Loucy (cell line): ENCODE measurements around the gene CAMK1.

Experiments used
- H2AFZ ChIP-seq: fragments of 200-600 bp; sonication (generic); 2 replicates; pipeline ENCODE4 v1.6.0; 2016; ENCODE audit warnings: antibody characterized with exemption, mild to moderate bottlenecking, low read length, moderate library complexity
- H3F3A ChIP-seq: fragments of 200-600 bp; 2 replicates; pipeline ENCODE4 v1.6.0; 2016; ENCODE audit warnings: antibody characterized with exemption, low read depth, mild to moderate bottlenecking
- H3K27me3 ChIP-seq: fragments of 200-600 bp; sonication (generic); 2 replicates; pipeline ENCODE4 v1.6.1; 2014; ENCODE audit warnings: low read length, mild to moderate bottlenecking; ENCODE audit not compliant: insufficient read depth, poor library complexity, severe bottlenecking
- H3K36me3 ChIP-seq: fragments of 200-600 bp; sonication (generic); 2 replicates; pipeline ENCODE4 v1.6.1; 2016; ENCODE audit warnings: low read length; ENCODE audit not compliant: insufficient read depth
- H3K4me1 ChIP-seq: fragments of 200-600 bp; sonication (generic); 2 replicates; pipeline ENCODE4 v1.5.1; 2014; ENCODE audit warnings: low read length, mild to moderate bottlenecking; ENCODE audit not compliant: insufficient read depth, poor library complexity, severe bottlenecking
- H3K4me2 ChIP-seq: fragments of 200-600 bp; sonication (generic); 2 replicates; pipeline ENCODE4 v1.6.0; 2014; ENCODE audit warnings: antibody characterized with exemption, low read length, low read depth, mild to moderate bottlenecking; ENCODE audit not compliant: poor library complexity, severe bottlenecking
- H3K4me3 ChIP-seq: fragments of 200-600 bp; sonication (generic); 2 replicates; pipeline ENCODE4 v1.5.1; 2014; ENCODE audit warnings: low read length, mild to moderate bottlenecking, mixed read lengths; ENCODE audit not compliant: poor library complexity, severe bottlenecking
- H3K79me2 ChIP-seq: fragments of 200-600 bp; sonication (generic); 2 replicates; pipeline ENCODE4 v1.6.1; 2014; ENCODE audit warnings: low read length; ENCODE audit not compliant: insufficient read depth
- H3K9ac ChIP-seq: fragments of 200-600 bp; sonication (generic); 2 replicates; pipeline ENCODE4 v1.6.0; 2014; ENCODE audit warnings: mild to moderate bottlenecking, low read depth, low read length, moderate library complexity; ENCODE audit not compliant: poor library complexity, severe bottlenecking
- H3K9me2 ChIP-seq: fragments of 200-600 bp; sonication (generic); replicated peaks from 2 replicates; pipeline ENCODE4 v1.6.1; 2016; ENCODE audit warnings: low read depth, low read length, mixed read lengths
- H3K9me3 ChIP-seq: fragments of 200-600 bp; sonication (generic); 2 replicates; pipeline ENCODE4 v1.6.1; 2014; ENCODE audit warnings: mild to moderate bottlenecking, antibody characterized with exemption, low read length, low read depth; ENCODE audit not compliant: insufficient read depth
- H4K20me1 ChIP-seq: fragments of 200-600 bp; sonication (generic); 2 replicates; pipeline ENCODE4 v1.6.0; 2014; ENCODE audit warnings: antibody characterized with exemption, low read length, mild to moderate bottlenecking; ENCODE audit not compliant: insufficient read depth, poor library complexity, severe bottlenecking
- CTCF ChIP-seq: fragments of 200-600 bp; sonication (generic); conservative IDR thresholded peaks from 2 replicates; pipeline ENCODE4 v1.5.1; 2014; ENCODE audit warnings: mild to moderate bottlenecking, antibody characterized with exemption, low read length
- EZH2phosphoT487 ChIP-seq: fragments of 200-600 bp; IDR thresholded peaks from 2 replicates; pipeline ENCODE4 v1.6.1; 2018; ENCODE audit warnings: antibody characterized with exemption, mild to moderate bottlenecking, moderate library complexity, borderline replicate concordance

The CAMK1 gene

DNA sequence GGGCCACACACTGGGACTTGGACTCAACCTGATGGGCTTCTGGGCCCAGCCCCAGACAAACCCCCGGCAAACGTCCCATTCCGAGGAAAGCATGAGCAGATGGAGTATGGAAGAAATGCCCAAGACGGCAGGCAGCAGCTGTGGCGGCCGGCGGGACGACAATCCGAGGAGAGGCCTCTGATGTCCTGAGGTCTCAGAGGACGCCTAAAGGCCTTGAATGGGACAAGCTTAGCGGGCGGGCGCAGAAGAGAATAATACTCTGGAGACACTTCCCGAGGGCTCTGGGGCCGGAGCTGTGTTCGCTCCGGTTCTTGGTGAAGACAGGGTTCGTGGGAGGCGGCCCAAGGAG lies 20.5 kb downstream of the CAMK1 start:
- Histone ChIP-seq H3K4me3 (peak overlapping the region; percentile 93), H3F3A (no peaks in the 10 kb centered on the region), H3K79me2 (peaks cover 34% of the 10 kb centered on the region), H3K9ac (peak overlapping the region; percentile 88), H3K4me1 (peaks cover 38% of the 10 kb centered on the region), H3K9me2 (no peaks in the 10 kb centered on the region), H3K36me3 (peaks cover 44% of the 10 kb centered on the region; the same call in 1 of the 2 replicates), H3K9me3 (no peaks in the 10 kb centered on the region), H2AFZ (0 out of 2 replicates have a peak overlapping the region, but pooled peaks have one; percentile 24), H3K4me2 (peak overlapping the region; percentile 90), H3K27me3 (no peaks in the 10 kb centered on the region), H4K20me1 (no peaks in the 10 kb centered on the region)
- no peak for TF ChIP-seq EZH2phosphoT487
- no peak for TF ChIP-seq CTCF

- H3K9ac ChIP-seq: no peak overlapping the region
- no peaks in the 10 kb centered on the region for H4K20me1 ChIP-seq
- H3K79me2 ChIP-seq: peaks cover 28% of the 10 kb centered on the region
- H3K9me2 ChIP-seq: no peaks in the 10 kb centered on the region
- H3K27me3 ChIP-seq: no peaks in the 10 kb centered on the region
- H3F3A ChIP-seq: no peaks in the 10 kb centered on the region
- H3K4me2 ChIP-seq: no peak overlapping the region
- H2AFZ ChIP-seq: no peak overlapping the region
- TF ChIP-seq CTCF: no peak
- no peak for TF ChIP-seq EZH2phosphoT487
- H3K9me3 ChIP-seq: no peaks in the 10 kb centered on the region
- peaks cover 57% of the 10 kb centered on the region; the same call in 1 of the 2 replicates for H3K36me3 ChIP-seq
- no peak overlapping the region for H3K4me3 ChIP-seq
- peaks cover 33% of the 10 kb centered on the region for H3K4me1 ChIP-seq
Observed at GRCh38 chr3:9748031-9748430, 21.7 kb downstream of the CAMK1 start.

GRCh38 chr3:9747267-9747666 lies 22.5 kb downstream of the CAMK1 start:
- H3K79me2 ChIP-seq: peaks cover 21% of the 10 kb centered on the region
- H3F3A ChIP-seq: no peaks in the 10 kb centered on the region
- H3K9me2 ChIP-seq: no peaks in the 10 kb centered on the region
- TF ChIP-seq CTCF (no peak), EZH2phosphoT487 (no peak)
- H3K4me1 ChIP-seq: peaks cover 27% of the 10 kb centered on the region
- no peak overlapping the region for H3K9ac ChIP-seq
- no peaks in the 10 kb centered on the region for H3K27me3 ChIP-seq
- no peak overlapping the region for H3K4me2 ChIP-seq
- peaks cover 64% of the 10 kb centered on the region; the same call in 1 of the 2 replicates for H3K36me3 ChIP-seq
- H3K4me3 ChIP-seq: no peak overlapping the region
- no peaks in the 10 kb centered on the region for H3K9me3 ChIP-seq
- no peak overlapping the region for H2AFZ ChIP-seq
- no peaks in the 10 kb centered on the region for H4K20me1 ChIP-seq
